K562 (cell line): Measurements from ENCODE around the gene TECPR1. TPM values are rescaled to one million over a fixed set of nuclear protein-coding genes. Genes with fewer than 3 reads are reported as not detected.
A peak's percentile ranks its signal among the peaks of the same experiment; 100 is the strongest.

Source experiments
- CBFB ChIP-seq: sonication (generic); formaldehyde crosslinking; IDR thresholded peaks from 2 replicates; pipeline ENCODE4 v1.4.0; 2020; ENCODE audit warnings: mild to moderate bottlenecking, missing genetic modification reagents
- HDAC8 ChIP-seq: fragments of 450-650 bp; IDR thresholded peaks from 2 replicates; pipeline ENCODE4 v1.6.1; 2016; ENCODE audit warnings: mild to moderate bottlenecking, missing genetic modification characterization, moderate library complexity, missing compliant biosample characterization
- KLF16 ChIP-seq: IDR thresholded peaks from 2 replicates; pipeline ENCODE4 v1.6.1; 2016; ENCODE audit warnings: antibody characterized with exemption
- MCM7 ChIP-seq, 2 experiments: fragments of 450-650 bp; IDR thresholded peaks; 2 replicates each; pipeline ENCODE4 v1.6.1; 2016 to 2018
- PTRF ChIP-seq: fragments of 450-650 bp; IDR thresholded peaks from 2 replicates; pipeline ENCODE4 v1.6.1; 2016; ENCODE audit warnings: mild to moderate bottlenecking, missing genetic modification characterization, missing compliant biosample characterization
- RNF2 ChIP-seq: sonication (generic); IDR thresholded peaks from 2 replicates; pipeline ENCODE4 v1.6.1; 2016
- SRF ChIP-seq, 2 experiments: fragments of 250-450, 450-650 bp in 1 of 2; sonication (Bioruptor Pico) in 1 of 2; sonication (generic) in 1 of 2; formaldehyde crosslinking; IDR thresholded peaks; 2 replicates each; pipeline versions ENCODE4 v1.5.0 to v1.5.1; 2020 to 2022; ENCODE audit warnings: mild to moderate bottlenecking in 1 of 2, missing genetic modification reagents in 1 of 2
- XRCC5 ChIP-seq: fragments of 200-400 bp; formaldehyde crosslinking; IDR thresholded peaks from 2 replicates; pipeline ENCODE4 v1.6.1; 2017; ENCODE audit warnings: low read depth, mild to moderate bottlenecking, low read length
- ZNF121 ChIP-seq: sonication (generic); formaldehyde crosslinking; conservative IDR thresholded peaks from 2 replicates; pipeline ENCODE4 v1.8.0; 2022; ENCODE audit warnings: missing genetic modification reagents
- ZNF318 ChIP-seq, 2 experiments: fragments of 450-650 bp; IDR thresholded peaks; 2 replicates each; pipeline ENCODE4 v1.6.1; 2016; ENCODE audit warnings: mild to moderate bottlenecking in 2 of 2, borderline replicate concordance in 1 of 2, low read depth in 1 of 2, moderate library complexity in 1 of 2
- polyA plus RNA-seq, 8 experiments: library from polyadenylated mRNA; depleted of rRNA in 4 of 8; stranded (reverse) in 5 of 8; unstranded in 3 of 8; fragments of >200 nt; fragmentation: Nextera tagmentation in 2 of 8; fragmentation: Illumina TruSeq in 1 of 8; extraction: Ambion mirVana in 2 of 8; extraction: Trizol in 1 of 8; gene quantifications; 2 replicates each; pipeline versions ENCODE4 v1.2.1 to v1.2.3, GENCODE V29; 2011 to 2014; ENCODE audit warnings: inconsistent platforms in 1 of 8, missing spikeins in 1 of 8
- total RNA-seq, 7 experiments: library from RNA; depleted of rRNA in 6 of 7; stranded (reverse); fragments of >200 nt in 6 of 7; fragmentation: Illumina TruSeq in 2 of 7; extraction: Trizol in 2 of 7; gene quantifications; 2 replicates each; pipeline versions ENCODE4 v1.2.1 to v1.2.3, GENCODE V29; 2011 to 2021; ENCODE audit warnings: low replicate concordance in 1 of 7
- TF ChIP-seq, protein P1 (sequence below): sonication (generic); formaldehyde crosslinking; IDR thresholded peaks from 2 replicates; pipeline ENCODE4 v1.8.0; 2022; ENCODE audit warnings: missing genetic modification reagents, mild to moderate bottlenecking, moderate library complexity, borderline replicate concordance

TECPR1 gene
- total and polyA plus RNA-seq, 9 of the 15 experiments (the other 6 are each of a cell fraction or from before 2014, with no cell fraction given), result 0.17 to 15.0 (median 2.2) TPM

DNA sequence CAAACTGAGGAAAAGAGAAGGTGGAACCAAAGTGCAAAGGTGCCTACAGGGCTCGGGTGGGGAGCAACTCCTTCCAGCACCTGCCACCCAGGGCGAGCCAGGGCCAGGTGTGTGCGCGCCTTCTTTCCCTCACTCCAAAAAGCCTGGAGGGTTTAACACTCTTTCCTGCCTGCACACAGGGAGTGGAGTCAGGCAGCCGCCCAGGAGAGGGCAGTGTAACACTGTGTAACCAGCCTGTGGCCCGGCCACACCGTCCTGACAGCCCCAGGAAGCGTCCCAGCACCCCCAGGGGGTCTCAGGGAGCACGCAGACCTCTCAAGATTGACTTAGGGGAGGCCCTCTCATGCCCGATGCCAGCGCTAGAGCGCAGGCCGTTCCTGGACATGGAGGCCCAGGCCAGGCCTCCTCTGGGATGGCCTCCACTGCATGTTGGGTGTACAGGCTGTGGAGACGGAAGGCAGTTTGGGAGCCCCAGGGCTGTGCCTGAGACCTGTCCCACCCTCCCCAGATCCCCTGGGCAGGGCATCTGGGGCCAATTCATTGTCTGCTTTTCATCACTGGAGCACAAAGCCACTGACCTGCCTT, 42.9 kb upstream of the TECPR1 start (continued):
- TF ChIP-seq SRF (CRISPR knock-in tag; IDR thresholded peaks at IDR 0.05) (no peak), CBFB (CRISPR knock-in tag) (peak; percentile 18; the same call in 1 of the 2 replicates), KLF16 (0 out of 2 replicates have a peak, but pooled peaks have one; percentile 20), ZNF121 (CRISPR knock-in tag) (no peak), PTRF (tag) (no peak), HDAC8 (tag) (no peak), XRCC5 (0 out of 2 replicates have a peak, but pooled peaks have one; percentile 34), ZNF318 (IDR thresholded peaks at IDR 0.05; ENCODE audit: borderline replicate concordance in 1 of 2, low read depth in 1 of 2) (no peak), MCM7 (IDR thresholded peaks at IDR 0.05) (no peak), RNF2 (no peak)
- TF ChIP-seq, protein P1, sequence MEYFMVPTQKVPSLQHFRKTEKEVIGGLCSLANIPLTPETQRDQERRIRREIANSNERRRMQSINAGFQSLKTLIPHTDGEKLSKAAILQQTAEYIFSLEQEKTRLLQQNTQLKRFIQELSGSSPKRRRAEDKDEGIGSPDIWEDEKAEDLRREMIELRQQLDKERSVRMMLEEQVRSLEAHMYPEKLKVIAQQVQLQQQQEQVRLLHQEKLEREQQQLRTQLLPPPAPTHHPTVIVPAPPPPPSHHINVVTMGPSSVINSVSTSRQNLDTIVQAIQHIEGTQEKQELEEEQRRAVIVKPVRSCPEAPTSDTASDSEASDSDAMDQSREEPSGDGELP (CRISPR knock-in tag), result no peak; the same call in 1 of the 2 replicates
- TF ChIP-seq, all 486 proteins: peak for 24
